ENCODE results near the gene SPINT1. TPM values are rescaled to one million over a fixed set of nuclear protein-coding genes. Genes with fewer than 3 reads are reported as not detected.

SPINT1 gene, protein sequence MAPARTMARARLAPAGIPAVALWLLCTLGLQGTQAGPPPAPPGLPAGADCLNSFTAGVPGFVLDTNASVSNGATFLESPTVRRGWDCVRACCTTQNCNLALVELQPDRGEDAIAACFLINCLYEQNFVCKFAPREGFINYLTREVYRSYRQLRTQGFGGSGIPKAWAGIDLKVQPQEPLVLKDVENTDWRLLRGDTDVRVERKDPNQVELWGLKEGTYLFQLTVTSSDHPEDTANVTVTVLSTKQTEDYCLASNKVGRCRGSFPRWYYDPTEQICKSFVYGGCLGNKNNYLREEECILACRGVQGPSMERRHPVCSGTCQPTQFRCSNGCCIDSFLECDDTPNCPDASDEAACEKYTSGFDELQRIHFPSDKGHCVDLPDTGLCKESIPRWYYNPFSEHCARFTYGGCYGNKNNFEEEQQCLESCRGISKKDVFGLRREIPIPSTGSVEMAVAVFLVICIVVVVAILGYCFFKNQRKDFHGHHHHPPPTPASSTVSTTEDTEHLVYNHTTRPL
- total RNA-seq (ENCODE audit: unreplicated experiment) = 6.0 TPM
- long read RNA-seq, partial matches to known transcripts = 0 of 5 reads
- long read RNA-seq, other reads (novel, unspliced or antisense) = 0 of 5 reads

DNA sequence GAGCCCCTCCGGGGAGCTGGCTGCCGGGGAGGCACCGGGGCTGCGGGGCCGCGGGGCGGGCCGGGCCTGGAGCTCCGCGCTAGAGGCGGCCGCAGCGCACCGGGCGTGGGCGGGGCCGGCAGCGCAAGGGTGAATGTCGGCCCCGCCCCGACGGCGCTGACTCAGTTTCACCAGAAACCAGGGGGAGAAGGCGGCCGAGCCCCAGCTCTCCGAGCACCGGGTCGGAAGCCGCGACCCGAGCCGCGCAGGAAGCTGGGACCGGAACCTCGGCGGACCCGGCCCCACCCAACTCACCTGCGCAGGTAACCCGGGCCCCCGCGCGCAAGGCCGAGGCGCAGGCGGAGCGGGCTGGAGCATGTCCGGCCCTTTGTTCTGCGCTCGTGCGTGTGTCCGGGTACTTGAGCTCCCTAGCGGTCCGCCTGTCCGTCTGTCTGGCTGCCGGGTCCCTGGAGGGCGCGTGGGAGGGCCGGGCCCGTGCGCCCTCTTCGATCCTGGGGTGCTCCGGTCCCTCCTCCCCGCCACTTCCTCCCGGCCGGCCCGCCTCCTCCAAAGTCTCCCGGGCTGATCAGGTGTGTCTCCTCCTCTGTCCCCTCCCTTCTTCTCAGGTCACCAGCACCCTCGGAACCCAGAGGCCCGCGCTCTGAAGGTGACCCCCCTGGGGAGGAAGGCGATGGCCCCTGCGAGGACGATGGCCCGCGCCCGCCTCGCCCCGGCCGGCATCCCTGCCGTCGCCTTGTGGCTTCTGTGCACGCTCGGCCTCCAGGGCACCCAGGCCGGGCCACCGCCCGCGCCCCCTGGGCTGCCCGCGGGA, at the start of gene SPINT1:
TSS of gene SPINT1 (plus strand) at position 164 of the 811 bp plus-strand sequence. CDS start at position 671, 507 bp downstream.
- Mint-ChIP-seq H3K4me3 (ENCODE audit: unreplicated experiment) (peak within 1 kb of the TSS; percentile 84), H3K27ac (ENCODE audit: unreplicated experiment) (no peak within 1 kb of the TSS), H3K27me3 (ENCODE audit: unreplicated experiment) (peaks cover 18% of the 10 kb centered on the region), H3K36me3 (ENCODE audit: unreplicated experiment) (no peaks in the 10 kb centered on the region), H3K9me3 (ENCODE audit: unreplicated experiment) (peaks cover 3% of the 10 kb centered on the region), H3K4me1 (ENCODE audit: low read depth, unreplicated experiment) (peaks cover 12% of the 10 kb centered on the region)
- TF ChIP-seq, protein P1, sequence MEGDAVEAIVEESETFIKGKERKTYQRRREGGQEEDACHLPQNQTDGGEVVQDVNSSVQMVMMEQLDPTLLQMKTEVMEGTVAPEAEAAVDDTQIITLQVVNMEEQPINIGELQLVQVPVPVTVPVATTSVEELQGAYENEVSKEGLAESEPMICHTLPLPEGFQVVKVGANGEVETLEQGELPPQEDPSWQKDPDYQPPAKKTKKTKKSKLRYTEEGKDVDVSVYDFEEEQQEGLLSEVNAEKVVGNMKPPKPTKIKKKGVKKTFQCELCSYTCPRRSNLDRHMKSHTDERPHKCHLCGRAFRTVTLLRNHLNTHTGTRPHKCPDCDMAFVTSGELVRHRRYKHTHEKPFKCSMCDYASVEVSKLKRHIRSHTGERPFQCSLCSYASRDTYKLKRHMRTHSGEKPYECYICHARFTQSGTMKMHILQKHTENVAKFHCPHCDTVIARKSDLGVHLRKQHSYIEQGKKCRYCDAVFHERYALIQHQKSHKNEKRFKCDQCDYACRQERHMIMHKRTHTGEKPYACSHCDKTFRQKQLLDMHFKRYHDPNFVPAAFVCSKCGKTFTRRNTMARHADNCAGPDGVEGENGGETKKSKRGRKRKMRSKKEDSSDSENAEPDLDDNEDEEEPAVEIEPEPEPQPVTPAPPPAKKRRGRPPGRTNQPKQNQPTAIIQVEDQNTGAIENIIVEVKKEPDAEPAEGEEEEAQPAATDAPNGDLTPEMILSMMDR (IDR thresholded peaks at IDR 0.05; ENCODE audit: partially characterized antibody, unreplicated experiment) = no peak
- peak; percentile 31 for DNase-seq

DNA sequence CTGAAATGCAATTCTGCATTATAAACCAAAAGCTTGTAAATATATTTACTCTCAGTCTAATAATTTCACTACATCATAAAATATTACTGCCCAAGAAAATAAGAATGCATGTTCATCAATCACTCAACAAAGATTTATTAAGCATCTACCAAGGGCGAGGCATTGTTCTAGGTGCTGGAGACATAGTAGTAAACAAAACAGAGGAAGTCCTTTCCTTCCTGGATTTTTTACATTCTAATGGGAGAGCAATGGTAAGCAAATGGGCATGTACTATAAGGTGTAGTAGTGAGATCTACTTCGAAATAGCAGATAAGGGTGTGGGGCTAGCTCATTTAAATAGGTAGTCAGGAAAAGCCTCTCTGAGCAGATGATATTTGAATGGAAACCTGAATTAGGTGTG, 47.8 kb upstream of the SPINT1 start:
- Mint-ChIP-seq H3K36me3 (ENCODE audit: unreplicated experiment) (no peaks in the 10 kb centered on the region), H3K27me3 (ENCODE audit: unreplicated experiment) (peaks cover 5% of the 10 kb centered on the region), H3K4me3 (ENCODE audit: unreplicated experiment) (no peak overlapping the region), H3K4me1 (ENCODE audit: low read depth, unreplicated experiment) (no peaks in the 10 kb centered on the region), H3K27ac (ENCODE audit: unreplicated experiment) (no peak overlapping the region), H3K9me3 (ENCODE audit: unreplicated experiment) (no peaks in the 10 kb centered on the region)
- TF ChIP-seq, protein P1 (IDR thresholded peaks at IDR 0.05; ENCODE audit: partially characterized antibody, unreplicated experiment) = no peak
- DNase-seq = no peak

DNA sequence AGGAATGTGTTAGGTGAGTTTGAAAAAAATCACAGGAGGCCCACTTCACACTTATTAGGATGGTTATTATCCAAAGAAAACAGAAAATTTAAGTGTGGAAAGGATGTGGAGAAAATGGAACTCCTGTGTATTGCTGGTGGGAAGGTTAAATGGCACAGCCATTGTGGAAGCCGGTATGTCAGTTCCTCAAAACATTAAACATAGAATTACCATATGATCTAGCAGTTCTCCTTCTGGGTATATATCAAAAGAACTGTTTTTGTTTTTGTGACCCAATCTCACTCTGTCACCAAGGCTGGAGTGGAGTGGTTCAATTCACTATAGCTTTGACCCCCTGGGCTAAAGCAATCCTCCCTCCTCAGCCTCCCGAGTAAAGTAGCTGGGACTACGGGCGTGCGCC, 47.3 kb upstream of the SPINT1 start:
- H3K27ac Mint-ChIP-seq (ENCODE audit: unreplicated experiment) = no peak overlapping the region
- DNase-seq = no peak
- H3K4me3 Mint-ChIP-seq (ENCODE audit: unreplicated experiment) = no peak overlapping the region
- H3K9me3 Mint-ChIP-seq (ENCODE audit: unreplicated experiment) = no peaks in the 10 kb centered on the region
- TF ChIP-seq, protein P1 (IDR thresholded peaks at IDR 0.05; ENCODE audit: partially characterized antibody, unreplicated experiment) = no peak
- peaks cover 5% of the 10 kb centered on the region for H3K27me3 Mint-ChIP-seq (ENCODE audit: unreplicated experiment)
- H3K36me3 Mint-ChIP-seq (ENCODE audit: unreplicated experiment) = no peaks in the 10 kb centered on the region
- H3K4me1 Mint-ChIP-seq (ENCODE audit: low read depth, unreplicated experiment) = no peaks in the 10 kb centered on the region

DNA sequence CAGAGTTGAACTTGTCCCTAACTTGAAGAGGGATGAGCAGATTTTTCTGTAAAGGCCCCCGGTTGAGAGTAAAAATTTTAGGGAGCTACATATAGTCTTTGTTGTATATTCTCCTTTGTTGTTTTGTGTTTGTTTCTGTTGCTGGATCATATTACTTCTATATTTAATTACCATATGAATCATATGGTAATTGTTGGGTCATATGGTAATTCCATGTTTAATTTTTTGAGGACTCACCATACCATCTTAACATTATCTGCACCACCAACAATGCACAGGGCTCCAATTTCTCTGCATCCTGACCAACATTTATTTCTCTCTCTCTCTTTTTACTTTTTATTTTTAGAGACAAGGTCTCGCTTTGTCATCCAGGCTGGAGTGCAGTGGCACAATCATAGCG, 44.3 kb upstream of the SPINT1 start:
- Mint-ChIP-seq H3K4me3 (ENCODE audit: unreplicated experiment) (no peak overlapping the region), H3K36me3 (ENCODE audit: unreplicated experiment) (no peaks in the 10 kb centered on the region), H3K9me3 (ENCODE audit: unreplicated experiment) (no peaks in the 10 kb centered on the region), H3K4me1 (ENCODE audit: low read depth, unreplicated experiment) (no peaks in the 10 kb centered on the region), H3K27me3 (ENCODE audit: unreplicated experiment) (peaks cover 5% of the 10 kb centered on the region), H3K27ac (ENCODE audit: unreplicated experiment) (peak overlapping the region; percentile 15)
- no peak for DNase-seq
- TF ChIP-seq, protein P1 (IDR thresholded peaks at IDR 0.05; ENCODE audit: partially characterized antibody, unreplicated experiment) = no peak

All from glutamatergic neuron (in vitro differentiated cells).